ENCODE measurements around the gene EFCAB11. TPM values are rescaled to one million over a fixed set of nuclear protein-coding genes. Genes with fewer than 3 reads are reported as not detected.

The EFCAB11 gene
- total and polyA plus RNA-seq, 9 of the 15 experiments (the other 6 are each of a cell fraction or from before 2014, with no cell fraction given), result 13.4 to 37.9 (median 17.4) TPM

DNA sequence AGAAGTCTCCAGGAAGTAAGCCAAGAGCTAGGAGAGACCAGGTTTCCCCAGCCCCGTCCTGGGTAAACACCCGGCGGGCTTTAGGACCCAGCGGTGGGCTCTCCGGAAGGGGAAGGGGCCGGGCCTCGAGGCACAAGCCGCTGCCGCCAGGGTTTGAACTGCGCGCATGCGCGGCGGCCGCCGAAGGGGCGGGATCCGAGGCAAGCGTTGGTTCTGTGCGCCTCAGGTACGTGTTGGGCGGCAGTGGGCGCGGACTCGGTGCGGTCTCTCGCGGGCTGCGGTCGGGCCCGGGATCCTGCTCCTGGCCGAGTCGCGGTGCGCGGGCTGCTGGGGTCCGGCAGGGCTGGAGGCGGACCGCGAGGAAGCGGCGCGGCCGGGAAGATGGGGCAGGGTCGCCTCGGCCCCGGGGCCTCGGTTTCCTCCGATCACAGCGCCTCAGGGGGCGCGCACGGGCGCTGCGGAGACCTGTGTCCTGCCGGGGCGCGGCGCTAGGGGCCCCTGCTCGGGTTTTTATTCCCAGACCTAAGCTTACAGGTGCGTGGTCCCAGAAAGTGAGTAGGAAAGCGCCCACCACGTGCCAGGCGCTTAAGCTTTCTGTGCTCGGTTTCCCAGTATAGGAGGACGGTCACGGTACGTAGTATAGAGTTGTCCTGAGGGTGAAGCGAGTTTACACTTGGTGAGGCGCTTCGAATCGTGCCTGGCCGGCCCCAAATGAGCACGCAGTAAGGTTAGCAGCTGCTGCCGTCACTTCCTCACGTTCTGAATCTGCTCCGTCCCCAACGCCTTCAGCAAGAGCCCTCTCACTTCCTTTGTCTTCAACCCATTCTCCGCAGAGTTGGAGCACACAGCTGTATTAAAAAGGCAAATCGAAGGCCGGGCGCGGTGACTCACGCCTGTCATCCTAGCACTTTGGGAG, 1.5 kb upstream of the EFCAB11 start, which contains the start of gene TDP1 (continued):
- TF ChIP-seq POLR2B (IDR thresholded peaks at IDR 0.05; ENCODE audit: low read depth, partially characterized antibody) (peak; percentile 54), LCOR (CRISPR knock-in tag; IDR thresholded peaks at IDR 0.05) (no peak), ZBED1 (IDR thresholded peaks at IDR 0.05) (no peak), FOXJ3 (CRISPR knock-in tag; IDR thresholded peaks at IDR 0.05) (no peak), NCOA6 (IDR thresholded peaks at IDR 0.05) (no peak), KDM5B (IDR thresholded peaks at IDR 0.05; ENCODE audit: insufficient replicate concordance, low read depth, low read length) (peak; percentile 80), ZNF766 (CRISPR knock-in tag; conservative IDR thresholded peaks at IDR 0.05) (no peak), FOXA1 (IDR thresholded peaks at IDR 0.05; ENCODE audit: borderline replicate concordance) (0 out of 2 replicates have a peak, but pooled peaks have one; percentile 15), ZNF76 (CRISPR knock-in tag; IDR thresholded peaks at IDR 0.05; ENCODE audit: borderline replicate concordance) (no peak), POLR3G (IDR thresholded peaks at IDR 0.05; ENCODE audit: extremely low read depth, insufficient read length, insufficient replicate concordance) (no peak), ZNF57 (CRISPR knock-in tag; IDR thresholded peaks at IDR 0.05) (no peak), ATF3 (IDR thresholded peaks at IDR 0.05) (peak; percentile 75), ATF3 (CRISPR knock-in tag; conservative IDR thresholded peaks at IDR 0.05) (no peak), KDM1A (IDR thresholded peaks at IDR 0.05) (no peak), TEAD2 (tag; IDR thresholded peaks at IDR 0.05) (no peak), SPI1 (IDR thresholded peaks at IDR 0.05; ENCODE audit: borderline replicate concordance, low read depth, low read length) (no peak), MIER1 (IDR thresholded peaks at IDR 0.05; ENCODE audit: low read depth) (no peak), CBX5 (IDR thresholded peaks at IDR 0.05; ENCODE audit: borderline replicate concordance, low read depth) (no peak)
- TF ChIP-seq, protein P1, sequence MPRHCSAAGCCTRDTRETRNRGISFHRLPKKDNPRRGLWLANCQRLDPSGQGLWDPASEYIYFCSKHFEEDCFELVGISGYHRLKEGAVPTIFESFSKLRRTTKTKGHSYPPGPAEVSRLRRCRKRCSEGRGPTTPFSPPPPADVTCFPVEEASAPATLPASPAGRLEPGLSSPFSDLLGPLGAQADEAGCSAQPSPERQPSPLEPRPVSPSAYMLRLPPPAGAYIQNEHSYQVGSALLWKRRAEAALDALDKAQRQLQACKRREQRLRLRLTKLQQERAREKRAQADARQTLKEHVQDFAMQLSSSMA (CRISPR knock-in tag; IDR thresholded peaks at IDR 0.05), result no peak
- TF ChIP-seq, protein P2, sequence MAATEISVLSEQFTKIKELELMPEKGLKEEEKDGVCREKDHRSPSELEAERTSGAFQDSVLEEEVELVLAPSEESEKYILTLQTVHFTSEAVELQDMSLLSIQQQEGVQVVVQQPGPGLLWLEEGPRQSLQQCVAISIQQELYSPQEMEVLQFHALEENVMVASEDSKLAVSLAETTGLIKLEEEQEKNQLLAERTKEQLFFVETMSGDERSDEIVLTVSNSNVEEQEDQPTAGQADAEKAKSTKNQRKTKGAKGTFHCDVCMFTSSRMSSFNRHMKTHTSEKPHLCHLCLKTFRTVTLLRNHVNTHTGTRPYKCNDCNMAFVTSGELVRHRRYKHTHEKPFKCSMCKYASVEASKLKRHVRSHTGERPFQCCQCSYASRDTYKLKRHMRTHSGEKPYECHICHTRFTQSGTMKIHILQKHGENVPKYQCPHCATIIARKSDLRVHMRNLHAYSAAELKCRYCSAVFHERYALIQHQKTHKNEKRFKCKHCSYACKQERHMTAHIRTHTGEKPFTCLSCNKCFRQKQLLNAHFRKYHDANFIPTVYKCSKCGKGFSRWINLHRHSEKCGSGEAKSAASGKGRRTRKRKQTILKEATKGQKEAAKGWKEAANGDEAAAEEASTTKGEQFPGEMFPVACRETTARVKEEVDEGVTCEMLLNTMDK (IDR thresholded peaks at IDR 0.05; ENCODE audit: borderline replicate concordance, insufficient read depth, low read depth, low read length, poor library complexity, severe bottlenecking), result peak; percentile 28
- TF ChIP-seq, protein P3, sequence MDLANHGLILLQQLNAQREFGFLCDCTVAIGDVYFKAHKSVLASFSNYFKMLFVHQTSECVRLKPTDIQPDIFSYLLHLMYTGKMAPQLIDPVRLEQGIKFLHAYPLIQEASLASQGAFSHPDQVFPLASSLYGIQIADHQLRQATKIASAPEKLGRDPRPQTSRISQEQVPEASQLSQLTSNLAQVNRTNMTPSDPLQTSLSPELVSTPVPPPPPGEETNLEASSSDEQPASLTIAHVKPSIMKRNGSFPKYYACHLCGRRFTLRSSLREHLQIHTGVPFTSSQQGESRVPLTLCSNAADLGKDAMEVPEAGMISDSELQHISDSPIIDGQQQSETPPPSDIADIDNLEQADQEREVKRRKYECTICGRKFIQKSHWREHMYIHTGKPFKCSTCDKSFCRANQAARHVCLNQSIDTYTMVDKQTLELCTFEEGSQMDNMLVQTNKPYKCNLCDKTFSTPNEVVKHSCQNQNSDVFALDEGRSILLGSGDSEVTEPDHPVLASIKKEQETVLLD (IDR thresholded peaks at IDR 0.05), result peak; percentile 83
